KBM-7 (cell line): ENCODE data around the gene APIP.
"Not testable (repeated sequence)": the region's sequence is repeated elsewhere in the genome, so short reads cannot be mapped to it uniquely, and the experiment has no call there.

Experiments
- DNase-seq: peaks from one replicate; pipeline ENCODE4 v3.0.0-alpha.2; 2015
- in situ Hi-C: fragments of 300-500 bp; cut with MboI; formaldehyde crosslinking; loops from 2 replicates; pipeline ENCODE4 v1.14.3; 2020; ENCODE audit warnings: low sequenced_read_pairs, low pct_unique_long_range_greater_than_20kb, mixed read lengths

APIP gene

DNA sequence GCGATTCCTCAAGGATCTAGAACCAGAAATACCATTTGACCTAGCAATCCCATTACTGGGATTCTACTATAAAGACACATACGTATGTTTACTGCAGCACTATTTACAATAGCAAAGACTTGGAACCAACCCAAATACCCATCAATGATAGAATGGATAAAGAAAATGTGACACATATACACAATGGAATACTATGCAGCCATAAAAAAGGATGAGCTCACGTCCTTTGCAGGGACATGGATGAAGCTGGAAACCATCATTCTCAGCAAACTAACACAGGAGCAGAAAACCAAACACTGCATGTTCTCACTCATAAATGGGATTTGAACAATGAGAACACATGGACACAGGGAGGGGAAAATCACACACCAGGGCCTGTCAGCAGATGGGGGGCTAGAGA is 20.0 kb downstream of the APIP start:
- not testable (repeated sequence) for DNase-seq
- in situ Hi-C loops: loop anchor here (25.0 kb wide), 2 partner anchors 109 to 734 kb away; no protein-coding TSS in a partner anchor

DNA sequence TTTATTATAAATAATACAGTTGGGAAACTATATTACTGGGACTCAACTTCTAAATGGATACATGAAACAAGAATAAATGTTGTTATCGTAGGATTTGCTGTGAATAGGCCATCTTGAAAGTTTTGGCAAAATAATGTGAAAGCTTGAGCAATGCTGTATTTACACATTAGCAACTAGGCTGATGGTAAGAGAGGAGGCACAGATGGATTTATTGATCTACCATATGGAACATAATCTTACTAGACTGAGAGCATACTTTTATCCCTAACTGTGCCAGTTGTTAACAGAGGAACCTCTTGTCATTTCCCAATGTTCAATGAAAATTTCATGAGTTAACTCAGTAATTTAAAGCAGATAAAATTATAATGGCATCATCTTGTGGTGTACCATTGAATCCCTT is 22.8 kb downstream of the APIP start:
- no peak for DNase-seq
- in situ Hi-C loops: loop anchor here (25.0 kb wide), 2 partner anchors 106 to 731 kb away; no protein-coding TSS in a partner anchor

DNA sequence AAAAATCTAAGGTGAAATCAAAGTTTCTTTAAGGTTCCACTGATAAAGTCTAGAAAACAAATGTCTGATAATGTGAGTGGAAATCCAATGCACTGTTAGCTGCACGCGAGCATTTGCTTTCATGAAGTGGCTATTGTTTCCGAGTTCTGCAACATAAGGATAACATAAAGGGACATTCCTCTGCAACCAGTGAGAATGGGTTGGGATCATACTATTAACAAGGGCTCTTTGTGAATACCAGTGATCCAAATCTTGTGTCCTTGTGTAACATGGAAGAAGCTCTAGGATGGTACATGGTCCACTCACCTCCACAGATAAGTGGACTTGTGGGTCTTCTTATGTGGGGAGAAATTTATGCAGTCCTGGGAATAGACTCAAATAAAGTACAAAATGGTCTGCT is 24.6 kb downstream of the APIP start:
- DNase-seq: no peak
- in situ Hi-C loops: loop anchor here (25.0 kb wide), 2 partner anchors 104 to 729 kb away; no protein-coding TSS in a partner anchor

DNA sequence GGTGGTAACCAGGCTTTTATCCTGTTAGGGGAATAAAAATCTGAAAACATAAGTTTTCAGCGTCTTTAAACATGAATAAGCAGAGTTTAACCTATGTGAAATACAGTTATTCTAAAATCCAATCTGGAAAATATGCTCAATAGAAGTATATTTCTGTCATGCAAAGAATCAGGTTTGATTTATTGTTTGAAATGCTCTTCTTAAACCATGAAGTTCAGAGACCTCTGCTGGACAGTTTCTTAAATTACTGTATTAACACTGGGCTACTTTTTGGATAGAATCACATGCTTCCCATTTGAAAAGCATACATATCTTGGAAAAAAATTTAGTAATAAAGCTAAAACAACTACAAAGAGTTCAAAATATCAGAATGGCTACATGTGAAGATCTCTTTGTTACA is 25.4 kb downstream of the APIP start:
- in situ Hi-C loops: loop anchor here (25.0 kb wide), 2 partner anchors 104 to 729 kb away; no protein-coding TSS in a partner anchor
- DNase-seq: peak; percentile 49

DNA sequence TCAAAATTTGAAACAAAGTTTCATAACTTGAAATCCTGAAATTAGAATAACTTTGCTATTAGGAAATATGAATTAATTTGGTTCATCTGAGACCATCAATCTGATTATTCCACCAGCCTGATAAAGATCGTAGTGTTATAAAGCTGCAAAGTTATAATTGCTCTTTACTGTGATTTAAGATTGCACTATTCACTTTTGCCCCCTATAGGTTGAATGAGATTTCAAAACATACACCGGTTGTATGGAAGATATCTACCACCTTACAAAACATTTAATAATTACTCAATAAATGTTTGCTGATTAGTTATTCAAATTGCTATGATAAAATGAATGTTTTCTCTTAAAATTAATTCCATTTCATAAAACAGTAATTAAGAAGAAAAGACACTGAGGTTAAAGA is 26.1 kb downstream of the APIP start:
- in situ Hi-C loops: loop anchor here (25.0 kb wide), 2 partner anchors 103 to 728 kb away; no protein-coding TSS in a partner anchor
- no peak for DNase-seq

DNA sequence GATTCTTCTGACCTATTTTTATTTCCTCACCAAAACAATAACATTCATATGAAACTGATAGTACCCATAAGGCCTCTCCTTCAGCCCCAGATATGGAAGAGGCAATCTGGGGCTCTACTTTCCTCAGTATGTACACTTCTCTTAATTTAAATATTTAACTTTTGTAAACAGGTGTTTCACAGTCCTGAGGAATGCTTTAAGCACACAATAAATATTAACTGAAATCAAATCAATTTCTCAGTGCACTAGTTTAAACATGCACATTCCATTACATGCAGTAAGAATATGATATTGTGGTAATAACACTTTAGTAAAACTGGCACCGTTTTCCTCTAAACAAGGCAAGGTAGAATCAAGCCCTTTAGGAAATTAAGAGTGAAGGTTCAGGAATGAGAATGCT is 28.9 kb downstream of the APIP start:
- in situ Hi-C loops: loop anchor here (25.0 kb wide), 2 partner anchors 100 to 725 kb away; no protein-coding TSS in a partner anchor
- no peak for DNase-seq

DNA sequence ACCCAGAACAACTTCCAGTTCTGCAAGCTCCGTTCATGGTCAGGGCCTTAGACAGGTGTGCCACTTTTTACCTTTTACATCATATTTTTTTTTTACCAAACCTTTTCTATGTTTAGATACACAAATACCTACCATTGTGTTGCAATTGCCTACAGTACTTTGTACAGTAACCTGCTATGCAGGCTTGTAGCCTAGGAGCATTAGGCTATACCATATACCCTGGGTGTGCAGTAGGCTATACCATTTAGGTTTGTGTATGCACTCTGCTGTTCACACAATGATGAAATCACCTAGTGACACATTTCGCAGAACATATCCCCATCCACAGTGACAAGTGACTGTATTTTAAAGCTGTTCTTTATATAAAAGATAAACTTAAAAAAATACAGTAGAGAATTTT is 29.6 kb downstream of the APIP start:
- in situ Hi-C loops: loop anchor here (25.0 kb wide), 2 partner anchors 99 to 724 kb away; no protein-coding TSS in a partner anchor
- no peak for DNase-seq

DNA sequence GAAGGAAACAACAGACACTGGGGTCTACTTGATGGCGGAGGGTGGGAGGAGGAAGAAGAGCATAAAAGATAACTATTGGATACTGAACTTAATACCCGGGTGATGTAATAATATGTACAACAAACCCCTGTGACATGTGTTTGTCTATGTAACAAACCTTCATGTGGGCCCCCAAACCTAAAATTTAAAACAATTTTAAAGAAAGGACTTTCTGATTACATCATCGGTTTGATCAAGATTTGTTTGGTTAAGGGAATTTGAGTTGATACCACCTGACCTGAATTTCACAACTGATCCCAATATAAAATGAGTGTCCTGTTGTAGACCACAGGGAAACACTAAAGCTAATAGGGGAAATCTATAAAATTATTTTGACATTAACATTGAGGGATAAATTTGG is 34.3 kb downstream of the APIP start:
- in situ Hi-C loops: loop anchor here (25.0 kb wide), 2 partner anchors 95 to 720 kb away; no protein-coding TSS in a partner anchor
- no peak for DNase-seq

DNA sequence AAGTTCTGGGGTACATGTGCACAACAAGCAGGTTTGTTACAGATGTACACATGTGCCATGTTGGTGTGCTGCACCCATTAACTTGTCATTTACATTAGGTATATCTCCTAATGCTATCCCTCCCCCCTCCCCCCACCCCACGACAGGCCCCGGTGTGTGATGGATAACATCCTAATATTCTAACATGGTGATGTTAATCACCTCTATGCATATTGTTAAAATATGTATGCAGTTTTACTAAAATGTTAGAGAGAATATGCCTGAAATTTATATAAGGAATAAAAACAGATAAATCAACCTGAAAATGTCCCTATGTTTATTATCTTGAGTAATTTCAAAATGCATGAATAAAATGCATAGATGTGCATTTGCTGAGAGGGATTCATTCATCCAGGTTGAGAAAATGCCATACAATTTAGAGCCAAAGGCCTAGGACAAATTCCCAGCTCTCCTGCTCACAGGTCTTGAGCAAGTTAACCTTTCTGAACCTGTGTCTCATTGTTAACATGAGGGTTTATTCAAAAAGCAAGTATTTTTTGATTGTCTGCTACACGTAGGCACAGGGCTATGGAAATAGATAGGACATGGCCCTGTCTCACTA is 38.7 kb downstream of the APIP start:
- DNase-seq: no peak
- in situ Hi-C loops: loop anchor here (10.0 to 25.0 kb wide), 3 partner anchors 90 to 715 kb away; no protein-coding TSS in a partner anchor

DNA sequence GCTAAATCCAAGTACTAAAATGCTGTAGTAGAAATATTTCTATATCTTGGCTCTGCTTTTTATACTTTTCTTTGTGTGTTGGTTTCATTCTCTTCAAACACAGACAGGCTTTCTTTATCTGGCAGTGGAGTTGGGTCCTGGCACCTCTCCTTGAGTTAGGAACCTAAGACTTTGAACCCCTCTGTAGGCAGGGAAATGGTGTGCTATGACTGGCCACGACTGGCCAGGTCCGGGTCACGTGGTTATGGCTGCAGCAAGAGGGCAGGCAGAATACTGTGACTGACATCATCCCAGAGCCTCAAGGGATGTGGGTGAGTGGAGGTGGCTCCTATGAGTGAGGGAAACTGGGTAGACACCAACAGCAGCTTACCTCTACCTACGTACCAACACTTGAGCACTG is 42.0 kb downstream of the APIP start:
- DNase-seq: no peak
- in situ Hi-C loops: loop anchor here (10.0 kb wide), 1 partner anchor 289 kb away; no protein-coding TSS in a partner anchor

DNA sequence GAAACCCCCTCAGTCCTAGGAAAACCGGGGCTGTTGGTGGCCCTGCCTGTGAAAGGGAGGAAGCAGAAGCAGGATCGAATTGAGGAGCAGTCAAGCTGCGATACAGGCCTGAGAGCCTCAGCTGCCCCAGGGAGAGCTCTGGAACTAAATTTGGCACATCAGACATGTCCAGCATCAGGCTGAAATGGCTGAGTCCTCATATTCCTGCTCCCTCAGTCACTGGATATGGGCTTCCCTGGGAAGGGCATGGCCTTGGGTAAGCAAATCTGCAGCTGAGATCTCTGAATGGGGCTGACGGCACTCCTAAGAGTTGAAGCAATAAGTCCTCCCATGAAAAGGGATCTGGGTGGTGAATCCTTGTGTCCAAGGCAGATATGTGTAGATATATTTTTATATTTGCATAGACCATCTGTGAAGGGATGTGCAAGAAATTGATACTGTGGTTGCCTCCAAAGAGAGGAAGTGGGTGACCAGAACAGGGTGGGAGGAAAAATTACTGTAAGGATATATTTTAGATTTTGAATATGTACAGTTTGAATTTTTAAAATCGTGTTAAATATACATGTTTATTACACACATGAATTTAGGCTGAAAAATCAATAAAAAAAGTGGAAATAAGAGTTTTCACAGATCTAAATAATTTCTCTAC is 45.5 kb downstream of the APIP start:
- peak; percentile 6 for DNase-seq
- in situ Hi-C loops: loop anchor here (10.0 kb wide), 1 partner anchor 286 kb away; no protein-coding TSS in a partner anchor

DNA sequence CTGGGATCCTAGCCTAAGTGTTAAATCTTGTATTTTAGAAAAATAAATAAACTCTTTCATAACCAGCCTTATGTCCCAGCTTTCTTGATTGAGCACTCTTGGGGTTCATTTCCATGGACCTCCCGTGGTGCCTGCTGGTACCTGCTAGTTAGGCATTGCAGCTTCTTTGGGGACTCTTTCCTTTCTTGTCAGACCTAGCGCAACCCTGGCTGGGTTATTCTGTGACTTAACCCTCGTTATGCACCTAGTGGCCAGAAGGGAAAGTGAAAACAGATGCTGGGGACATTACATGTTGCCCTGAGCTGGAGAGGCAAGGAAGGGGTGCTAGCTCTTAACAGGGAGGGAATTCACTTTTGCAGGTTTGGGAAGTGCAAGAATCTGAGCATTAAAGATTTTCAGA is 46.8 kb downstream of the APIP start:
- peak; percentile 8 for DNase-seq

DNA sequence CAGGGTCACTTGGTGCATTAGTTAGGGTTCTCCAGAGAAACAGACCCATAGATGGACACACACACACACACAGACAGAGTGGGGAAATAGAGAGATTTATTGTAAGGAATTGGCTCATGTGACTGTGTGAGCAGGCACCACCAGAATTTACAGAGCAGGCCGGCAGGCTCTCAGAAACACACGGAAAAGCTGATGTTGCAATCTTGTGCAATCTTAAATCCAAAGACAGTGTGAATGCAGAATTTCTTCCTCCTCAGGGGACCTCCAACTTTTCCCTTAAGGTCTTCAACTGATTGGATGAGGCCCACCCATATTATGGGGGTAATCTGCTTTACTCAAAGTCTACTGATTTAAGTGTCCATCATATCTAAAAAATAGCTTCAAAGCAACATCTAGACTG is 49.8 kb downstream of the APIP start:
- in situ Hi-C loops: no loop called here
- no peak for DNase-seq

More for the DNA sequence above, 46.8 kb downstream of the APIP start:
- in situ Hi-C loops: no loop called here

DNA sequence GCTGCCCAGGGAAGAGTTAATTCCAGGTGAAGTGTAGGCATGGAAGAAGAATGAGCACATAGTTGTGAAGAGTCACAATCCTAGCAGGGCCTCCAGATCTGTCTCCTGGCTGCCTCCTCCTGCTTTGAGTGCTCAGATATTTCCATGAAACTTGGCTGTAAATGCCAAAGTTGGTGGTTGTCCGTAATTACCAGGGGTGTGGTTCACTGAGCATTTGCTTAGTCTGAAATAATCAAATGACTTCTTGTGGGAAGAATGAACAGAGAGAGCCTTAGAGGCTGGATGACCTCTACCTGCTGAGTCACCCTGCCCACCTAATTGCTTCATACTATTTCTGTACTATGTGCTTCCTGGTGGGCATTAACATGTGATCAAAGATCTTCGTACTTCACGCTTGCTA is 50.9 kb downstream of the APIP start:
- in situ Hi-C loops: no loop called here
- DNase-seq: no peak

DNA sequence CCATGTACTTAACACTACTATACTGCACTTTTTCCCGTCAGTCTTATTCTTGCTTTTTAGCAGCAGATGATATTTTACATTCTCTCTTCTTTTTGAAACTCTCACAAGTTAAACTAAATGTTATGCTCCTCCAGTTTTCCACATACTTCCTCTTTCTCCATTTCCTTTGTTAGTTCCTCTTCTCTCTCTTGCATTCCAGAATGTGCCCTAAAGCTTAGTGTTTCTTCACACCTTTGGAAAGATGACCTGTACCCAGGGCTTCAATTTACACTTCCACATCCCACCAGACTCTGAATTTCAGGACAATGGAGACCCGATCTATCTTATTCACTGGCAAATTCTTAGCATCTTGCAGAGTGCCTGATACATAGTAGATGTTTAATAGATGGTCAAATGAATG is 51.8 kb downstream of the APIP start:
- DNase-seq: peak; percentile 72
- in situ Hi-C loops: no loop called here

DNA sequence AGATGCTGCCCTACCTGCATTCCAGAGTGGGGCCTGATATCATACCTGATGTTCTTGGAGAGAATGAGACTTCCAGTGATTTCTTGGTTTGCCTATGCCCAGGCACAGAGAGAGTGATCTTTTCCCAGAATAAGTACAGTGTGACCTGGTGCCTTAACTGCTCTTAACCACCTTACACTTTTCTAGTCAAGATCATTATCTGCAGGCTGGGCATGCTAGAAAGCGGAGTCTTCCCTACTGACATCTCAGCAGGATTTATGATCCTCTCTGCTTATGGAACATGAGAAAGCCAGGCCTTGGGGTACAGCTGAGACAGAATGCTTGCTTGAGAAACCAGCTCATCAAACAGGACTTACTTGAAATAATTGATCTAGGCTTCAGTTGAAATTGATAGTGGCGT is 53.1 kb downstream of the APIP start:
- in situ Hi-C loops: no loop called here
- DNase-seq: no peak

DNA sequence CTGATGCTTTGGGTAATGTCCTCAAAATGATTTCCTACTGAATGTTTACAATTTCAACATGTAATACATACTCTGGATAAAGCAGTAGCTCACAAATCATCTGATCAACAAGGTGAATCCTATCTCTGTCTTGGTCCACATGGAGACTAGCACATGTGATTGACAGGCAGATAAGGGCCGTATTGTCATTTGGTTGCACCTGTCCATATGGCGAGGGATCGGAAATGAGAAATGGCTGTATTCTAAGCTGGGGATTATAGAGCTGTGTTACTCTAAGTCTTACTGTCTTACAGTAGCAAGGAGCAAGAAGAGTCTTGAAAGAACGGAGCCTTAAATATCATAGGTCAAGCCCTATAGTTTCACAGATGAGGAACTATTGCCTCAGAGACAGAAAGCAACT is 55.7 kb downstream of the APIP start:
- DNase-seq: no peak
- in situ Hi-C loops: no loop called here

DNA sequence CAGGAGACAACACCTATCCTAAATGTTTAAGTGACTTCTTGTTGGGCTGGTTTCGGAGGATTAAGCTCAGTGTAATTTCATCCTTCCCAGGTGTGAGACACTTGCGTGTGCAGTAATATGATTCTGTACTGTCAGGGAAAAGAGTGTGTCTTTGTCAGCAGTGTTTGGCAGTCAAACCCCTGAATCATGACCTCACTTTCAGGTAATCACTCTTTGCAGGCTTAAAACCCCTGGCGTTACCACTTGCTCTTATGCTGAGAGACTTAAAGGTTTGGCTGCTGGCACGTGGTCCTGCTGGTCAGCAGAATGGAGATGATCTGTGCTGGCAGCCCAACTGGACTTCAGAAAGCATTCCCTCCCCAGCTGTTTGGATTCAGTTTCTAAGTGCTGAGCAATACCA is 56.1 kb downstream of the APIP start:
- no peak for DNase-seq
- in situ Hi-C loops: no loop called here

DNA sequence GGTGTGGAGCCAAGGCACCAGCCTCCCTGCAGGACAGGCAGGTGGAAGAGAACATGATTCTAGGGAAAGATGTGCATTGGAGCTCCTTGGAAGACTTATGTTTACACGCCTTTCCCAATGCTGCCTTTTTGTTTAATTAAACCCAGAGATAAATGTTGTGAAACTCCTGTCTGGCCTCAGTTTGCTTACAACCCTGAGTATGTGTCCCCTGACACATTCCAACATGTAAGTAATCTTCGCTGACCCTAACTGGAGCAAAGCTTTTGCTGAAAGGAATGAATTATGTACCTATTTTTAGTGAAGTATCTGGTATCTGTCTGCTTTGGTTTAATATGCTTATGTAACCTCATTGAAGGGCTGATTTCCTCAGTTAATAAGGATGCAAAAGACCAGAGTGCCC is 56.7 kb downstream of the APIP start:
- no peak for DNase-seq
- in situ Hi-C loops: no loop called here

DNA sequence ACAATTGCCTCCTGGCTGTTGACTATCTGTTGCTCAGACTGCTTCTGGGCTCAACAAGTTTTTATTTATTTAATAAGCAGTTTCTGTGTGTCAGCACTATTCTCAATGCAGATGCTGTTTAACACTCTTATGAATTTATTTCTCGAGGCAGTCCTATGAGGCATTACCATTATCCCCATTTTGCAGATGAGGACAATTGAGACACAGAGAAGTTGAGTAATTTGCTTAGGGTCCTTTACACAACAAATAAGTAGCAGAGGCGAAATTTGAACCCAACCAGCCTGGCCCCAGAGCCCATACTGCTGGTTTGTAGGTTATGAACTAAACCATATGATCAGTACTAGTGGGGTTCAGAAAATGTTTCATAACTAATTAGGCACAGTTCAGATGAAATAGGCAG is 58.7 kb downstream of the APIP start:
- no peak for DNase-seq
- in situ Hi-C loops: no loop called here
